GM12801 (cell line): ENCODE measurements around the gene GXYLT1.

ENCODE experiments used
- CTCF ChIP-seq: IDR thresholded peaks from one replicate; pipeline ENCODE4 v1.5.1; 2011; ENCODE audit warnings: control low read depth; ENCODE audit not compliant: insufficient read length; ENCODE audit errors: extremely low read depth

The GXYLT1 gene

DNA sequence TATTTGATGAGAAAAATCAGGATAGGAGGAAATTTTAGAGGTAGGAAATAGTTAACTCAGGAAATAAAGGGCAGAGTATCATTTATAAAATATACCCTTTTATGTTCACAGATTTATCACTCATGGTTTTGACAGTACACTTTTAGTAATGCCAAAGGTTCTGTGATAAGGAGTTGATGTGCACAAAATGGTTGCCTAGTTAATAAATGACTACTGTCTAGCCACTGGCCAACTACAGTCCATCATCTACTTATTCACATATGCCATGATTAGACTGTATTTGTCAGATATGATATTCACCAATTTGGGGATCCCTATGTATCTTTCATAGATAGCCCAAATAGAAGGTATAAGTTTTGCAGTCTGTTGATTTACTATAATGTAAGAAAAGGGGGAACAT is 19.2 kb upstream of the GXYLT1 start:
- no peak for TF ChIP-seq CTCF

- no peak for TF ChIP-seq CTCF
Observed at GRCh38 chr12:42162965-42163364, 18.3 kb upstream of the GXYLT1 start.

- no peak for TF ChIP-seq CTCF
Observed at GRCh38 chr12:42162193-42162592, 17.5 kb upstream of the GXYLT1 start.

- TF ChIP-seq CTCF, result no peak
Observed at GRCh38 chr12:42161529-42161928, 16.9 kb upstream of the GXYLT1 start.

GRCh38 chr12:42156232-42156631 is 11.6 kb upstream of the GXYLT1 start:
- no peak for TF ChIP-seq CTCF

- TF ChIP-seq CTCF, result no peak
Observed at GRCh38 chr12:42145552-42146215, 1.0 kb upstream of the GXYLT1 start.

- TF ChIP-seq CTCF, result no peak
Observed at GRCh38 chr12:42145197-42145549, 499 bp upstream of the GXYLT1 start.

- TF ChIP-seq CTCF, result no peak
Observed at GRCh38 chr12:42144158-42144407, 591 bp downstream of the GXYLT1 start.
